ENCODE results near the gene GATAD2B. TPM values are rescaled to one million over a fixed set of nuclear protein-coding genes. Genes with fewer than 3 reads are reported as not detected.

GATAD2B gene
- total RNA-seq, 1 donor: 8.6 TPM

DNA sequence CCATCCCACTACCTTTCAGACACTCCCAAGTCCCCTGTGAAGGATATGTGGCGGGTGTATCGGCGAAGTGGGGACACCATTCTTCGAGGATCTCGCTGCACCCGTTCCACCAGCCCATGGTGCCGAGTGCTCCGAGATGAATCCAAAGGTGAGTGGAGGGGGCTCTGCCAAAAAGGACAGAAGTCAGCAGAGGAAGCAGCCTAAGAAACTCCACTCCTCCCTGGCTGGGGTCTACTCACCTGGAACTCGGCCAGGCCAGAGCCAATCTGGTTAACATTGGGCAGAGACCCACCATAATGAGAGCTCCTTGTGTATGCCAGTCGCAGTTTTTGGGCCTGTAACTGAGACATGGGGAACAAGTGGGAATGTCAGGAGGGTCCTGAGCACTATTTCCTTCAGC is 32.1 kb upstream of the GATAD2B start:
- no peak overlapping the region for H3K4me3 ChIP-seq (ENCODE audit: low read depth, low read length)
- DNase-seq (ENCODE audit: low read depth): no peak
- TF ChIP-seq CTCF (IDR thresholded peaks at IDR 0.05; ENCODE audit: insufficient read depth, low read depth, low read length): no peak

DNA sequence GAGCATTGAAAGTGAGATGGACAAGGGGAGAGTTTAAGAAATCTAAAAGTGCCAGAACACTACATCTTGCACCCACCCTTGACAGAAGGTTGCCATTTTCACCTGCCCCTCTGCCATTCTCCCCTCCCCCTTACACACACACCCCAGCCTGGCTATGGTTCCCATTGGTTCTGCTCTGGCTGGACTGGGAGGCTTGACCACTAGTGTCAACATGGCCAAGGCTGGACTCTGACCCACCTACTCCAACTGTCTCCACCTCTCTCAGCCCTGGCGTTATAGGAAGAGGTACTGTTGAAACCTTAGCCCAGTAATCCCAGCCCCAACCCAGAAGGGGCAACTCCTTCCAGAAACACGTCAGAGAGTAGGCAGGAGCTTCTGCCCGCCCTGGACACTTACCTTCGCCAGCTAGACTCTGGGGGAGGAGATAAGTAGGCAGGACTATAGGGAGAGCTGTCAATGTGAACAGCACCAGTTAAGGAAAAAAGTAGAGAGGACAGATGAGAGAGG is 31.1 kb upstream of the GATAD2B start:
- no peak for DNase-seq (ENCODE audit: low read depth)
- no peak overlapping the region for H3K4me3 ChIP-seq (ENCODE audit: low read depth, low read length)
- no peak for TF ChIP-seq CTCF (IDR thresholded peaks at IDR 0.05; ENCODE audit: insufficient read depth, low read depth, low read length)

GRCh38 chr1:153951801-153952200 is 29.0 kb upstream of the GATAD2B start:
- no peak for TF ChIP-seq CTCF (IDR thresholded peaks at IDR 0.05; ENCODE audit: insufficient read depth, low read depth, low read length)
- no peak for DNase-seq (ENCODE audit: low read depth)
- no peak overlapping the region for H3K4me3 ChIP-seq (ENCODE audit: low read depth, low read length)

GRCh38 chr1:153951183-153951582 is 28.4 kb upstream of the GATAD2B start:
- TF ChIP-seq CTCF (IDR thresholded peaks at IDR 0.05; ENCODE audit: insufficient read depth, low read depth, low read length): no peak
- no peak overlapping the region for H3K4me3 ChIP-seq (ENCODE audit: low read depth, low read length)
- no peak for DNase-seq (ENCODE audit: low read depth)

- peak within 1 kb of the TSS; percentile 76 for H3K4me3 ChIP-seq (ENCODE audit: low read depth, low read length)
- DNase-seq (ENCODE audit: low read depth): peak; percentile 82
- TF ChIP-seq CTCF (IDR thresholded peaks at IDR 0.05; ENCODE audit: insufficient read depth, low read depth, low read length): peak; percentile 87
Observed at GRCh38 chr1:153946622-153947241, 24.0 kb upstream of the GATAD2B start, which contains the start of gene DENND4B. TSS of gene DENND4B (minus strand) at chr1:153946718. CDS start at chr1:153944374, 2,344 bp downstream.

DNA sequence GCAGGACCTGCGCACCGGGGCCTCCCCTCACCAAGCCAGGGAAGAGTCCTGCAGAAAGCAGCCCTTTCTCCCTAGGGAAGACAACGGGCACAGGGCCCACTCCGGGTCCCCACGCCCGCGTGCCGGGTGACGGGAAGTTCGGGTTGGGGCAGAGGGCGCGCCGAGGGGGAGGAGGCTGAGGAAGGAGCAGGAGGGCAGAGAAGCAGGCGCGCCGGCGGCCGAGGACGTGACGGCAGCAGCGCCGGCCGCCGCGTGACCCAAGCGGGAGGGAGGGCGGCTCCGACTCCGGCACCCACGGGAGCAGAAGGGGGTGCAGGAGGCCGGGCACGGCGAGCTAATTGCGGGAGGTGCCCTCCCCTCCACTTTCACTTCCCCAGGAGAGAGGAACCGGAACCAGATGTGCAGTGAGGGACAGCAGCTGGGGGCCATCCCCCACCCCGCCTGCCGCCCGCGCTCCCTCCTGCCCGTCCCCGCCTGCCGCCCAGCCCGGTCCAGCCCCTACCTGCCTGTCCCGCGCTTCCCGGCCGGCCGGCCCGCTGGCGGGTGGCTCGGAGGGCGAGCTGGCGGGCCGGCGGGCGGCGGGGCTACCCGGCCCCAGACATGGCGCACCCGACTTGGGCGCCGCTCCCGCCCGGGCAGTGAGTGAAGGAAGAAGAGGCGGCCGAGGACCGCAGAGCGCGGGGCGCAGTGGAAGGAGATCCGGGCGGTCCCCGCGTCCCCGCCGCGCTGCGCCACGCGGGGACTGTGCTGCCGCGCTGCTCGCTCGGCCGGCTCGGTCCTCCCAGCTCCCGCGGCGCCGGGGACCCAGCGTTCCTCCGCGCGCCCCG is 23.2 kb upstream of the GATAD2B start:
- H3K4me3 ChIP-seq (ENCODE audit: low read depth, low read length): peak overlapping the region; percentile 76
- no peak for TF ChIP-seq CTCF (IDR thresholded peaks at IDR 0.05; ENCODE audit: insufficient read depth, low read depth, low read length)
- peak; percentile 87 for DNase-seq (ENCODE audit: low read depth)

Data from fibroblast of villous mesenchyme (primary cell).